HG02571 (cell line): Measurements from ENCODE around the gene MST1.
"Not testable (repeated sequence)": the region's sequence is repeated elsewhere in the genome, so short reads cannot be mapped to it uniquely, and the experiment has no call there.

Experiments
- ATAC-seq: cut with Tn5 transposase; IDR thresholded peaks from one replicate; pipeline ENCODE4 v1.9.1; 2021; ENCODE audit warnings: mild to moderate bottlenecking, moderate library complexity; ENCODE audit not compliant: unreplicated experiment

MST1 gene

DNA sequence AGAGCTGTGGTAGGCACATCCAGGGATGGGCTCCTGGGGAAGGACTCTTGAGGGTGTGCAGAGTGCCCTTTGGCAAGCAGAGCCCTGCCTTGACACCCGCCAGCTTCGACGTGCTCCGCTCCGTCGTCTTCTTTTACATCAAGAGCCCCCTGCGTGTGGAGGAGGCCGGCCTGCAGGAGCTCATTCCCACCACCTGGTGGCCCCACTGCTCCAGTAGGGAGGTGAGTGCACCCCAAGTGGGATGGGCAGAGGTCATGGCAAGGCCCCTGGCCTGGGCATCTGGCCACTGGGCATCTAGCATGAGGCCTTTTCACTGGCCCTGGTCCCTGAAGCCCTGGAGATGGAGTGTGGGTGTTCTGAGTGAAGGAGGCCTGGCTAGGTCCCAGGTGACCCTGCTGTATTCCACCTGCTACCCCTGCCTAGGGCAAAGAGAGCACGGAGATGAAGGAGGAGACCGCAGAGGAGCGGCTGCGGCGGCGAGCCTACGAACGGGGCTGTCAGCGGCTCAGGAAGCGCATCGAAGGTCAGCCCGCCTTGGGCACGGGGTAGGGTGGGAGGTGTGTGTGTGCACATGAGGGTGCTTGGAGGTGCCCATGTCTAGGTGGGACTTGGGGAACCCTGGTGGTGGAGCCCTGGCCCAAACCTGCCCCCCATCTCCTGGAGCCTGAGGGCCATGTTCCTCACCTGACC is 12.3 kb upstream of the MST1 start:
- ATAC-seq = no peak

DNA sequence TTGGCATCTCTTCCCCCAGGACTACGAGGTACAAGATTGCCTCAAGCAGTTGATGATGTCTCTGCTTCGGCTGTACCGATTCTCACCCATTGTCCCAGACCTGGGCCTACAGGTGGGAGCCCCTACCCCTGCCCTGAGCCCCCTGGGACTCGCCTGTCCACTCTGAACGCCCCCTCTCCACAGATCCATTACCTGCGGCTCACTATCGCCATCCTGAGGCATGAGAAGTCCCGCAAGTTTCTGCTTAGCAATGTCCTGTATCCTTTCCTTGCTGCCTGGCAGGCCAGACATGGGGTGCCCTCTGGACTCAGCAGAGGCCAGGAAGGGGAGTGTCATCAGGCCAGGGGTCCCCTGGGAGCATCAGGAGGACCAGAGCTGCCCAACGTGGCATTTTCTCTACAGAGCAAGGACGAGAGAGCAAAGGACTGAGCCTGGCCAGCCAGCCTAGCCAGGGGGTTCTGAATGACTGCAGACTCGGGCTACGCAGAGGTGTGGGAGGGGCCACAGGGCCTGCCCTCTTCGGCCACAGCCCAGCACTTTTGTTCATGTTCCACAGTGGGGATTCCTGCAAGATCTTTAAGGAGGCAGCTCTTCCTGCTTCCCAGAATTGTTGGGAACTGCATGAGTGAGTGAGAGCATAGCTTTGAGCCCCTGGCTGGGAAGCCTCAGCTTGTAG is 11.3 kb upstream of the MST1 start:
- no peak for ATAC-seq

DNA sequence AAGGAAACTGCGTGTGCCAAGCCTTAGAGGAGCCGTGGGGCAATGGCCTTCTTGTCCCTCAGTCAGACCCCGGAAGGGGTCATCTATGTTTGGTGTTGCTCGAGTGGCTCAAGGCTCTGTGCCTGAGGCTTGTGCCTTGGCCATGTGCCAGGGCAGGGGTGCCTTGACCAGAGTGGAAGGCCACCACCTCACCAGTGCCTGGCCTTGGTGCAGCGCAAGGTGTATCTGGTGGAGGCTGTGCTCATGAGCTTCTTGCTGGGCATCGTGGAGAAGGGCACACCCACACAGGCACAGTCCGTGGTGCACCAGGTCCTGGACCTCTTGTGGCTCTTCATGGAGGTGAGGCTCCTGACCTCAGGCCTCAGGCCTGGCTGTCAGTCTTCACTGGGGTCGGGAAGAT is 10.7 kb upstream of the MST1 start:
- ATAC-seq = no peak

DNA sequence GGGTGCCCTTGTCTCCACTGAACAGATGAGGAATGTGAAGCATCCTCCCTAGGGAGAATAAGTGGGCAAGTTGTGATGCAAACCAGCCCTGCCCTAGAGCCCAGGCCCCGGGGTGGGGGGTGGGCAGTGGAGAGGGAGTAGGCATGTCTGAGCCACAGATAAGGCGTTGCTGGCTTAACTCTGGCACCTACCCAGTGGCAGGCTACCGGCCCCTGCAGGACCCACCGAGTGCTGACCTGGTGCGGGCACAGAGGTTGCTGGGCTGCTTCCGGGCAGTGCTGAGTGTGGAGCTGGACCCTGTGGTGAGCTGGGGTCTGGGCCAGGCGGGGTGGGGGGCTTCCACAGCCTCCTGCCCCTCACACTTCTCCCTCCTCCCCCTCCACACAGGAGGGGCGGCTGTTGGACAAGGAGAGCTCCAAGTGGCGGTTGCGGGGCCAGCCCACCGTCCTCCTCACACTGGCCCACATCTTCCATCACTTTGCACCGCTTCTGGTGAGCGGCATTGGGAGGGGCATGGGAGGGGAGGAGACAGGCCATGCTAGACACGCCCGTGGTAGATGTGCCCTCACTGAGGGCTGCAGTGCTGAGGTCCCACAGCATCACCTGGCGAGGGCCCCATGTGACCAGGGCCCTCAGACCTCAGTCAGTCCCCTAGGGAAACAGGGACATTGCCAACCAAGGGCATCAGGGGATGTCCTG is 10.2 kb upstream of the MST1 start:
- ATAC-seq = no peak

DNA sequence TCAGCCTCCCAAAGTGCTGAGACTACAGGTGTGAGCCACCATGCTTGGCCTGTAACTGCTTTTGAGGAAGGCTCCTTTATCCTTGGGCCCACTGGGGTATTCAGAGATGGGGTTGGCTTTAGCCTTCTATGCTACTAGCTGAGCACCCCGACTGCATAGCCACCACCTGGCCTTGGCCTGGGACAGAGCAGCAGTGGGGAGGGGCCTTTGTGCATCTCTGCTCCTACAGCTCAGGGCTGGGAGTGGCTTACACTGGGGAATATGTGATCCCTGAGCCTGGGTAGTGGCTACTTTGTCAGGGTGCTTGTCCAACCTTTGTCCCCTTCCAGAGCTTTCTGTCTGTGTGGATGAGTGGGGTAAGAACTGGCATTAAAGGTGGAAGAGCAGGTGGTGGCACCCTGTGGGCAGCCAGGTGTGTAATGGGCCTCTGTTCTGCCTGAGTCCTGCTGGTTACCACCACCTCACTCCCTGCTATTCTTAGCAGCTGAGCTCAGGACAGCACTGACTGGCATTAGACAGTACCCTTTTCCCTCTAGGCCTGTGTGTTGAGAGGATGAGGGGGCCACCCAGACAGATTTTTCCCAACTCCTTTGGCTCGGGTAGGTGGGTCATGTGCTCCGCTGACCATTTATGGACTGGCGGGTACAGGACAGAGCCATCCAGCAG is 6.2 kb upstream of the MST1 start:
- not testable (repeated sequence) for ATAC-seq

DNA sequence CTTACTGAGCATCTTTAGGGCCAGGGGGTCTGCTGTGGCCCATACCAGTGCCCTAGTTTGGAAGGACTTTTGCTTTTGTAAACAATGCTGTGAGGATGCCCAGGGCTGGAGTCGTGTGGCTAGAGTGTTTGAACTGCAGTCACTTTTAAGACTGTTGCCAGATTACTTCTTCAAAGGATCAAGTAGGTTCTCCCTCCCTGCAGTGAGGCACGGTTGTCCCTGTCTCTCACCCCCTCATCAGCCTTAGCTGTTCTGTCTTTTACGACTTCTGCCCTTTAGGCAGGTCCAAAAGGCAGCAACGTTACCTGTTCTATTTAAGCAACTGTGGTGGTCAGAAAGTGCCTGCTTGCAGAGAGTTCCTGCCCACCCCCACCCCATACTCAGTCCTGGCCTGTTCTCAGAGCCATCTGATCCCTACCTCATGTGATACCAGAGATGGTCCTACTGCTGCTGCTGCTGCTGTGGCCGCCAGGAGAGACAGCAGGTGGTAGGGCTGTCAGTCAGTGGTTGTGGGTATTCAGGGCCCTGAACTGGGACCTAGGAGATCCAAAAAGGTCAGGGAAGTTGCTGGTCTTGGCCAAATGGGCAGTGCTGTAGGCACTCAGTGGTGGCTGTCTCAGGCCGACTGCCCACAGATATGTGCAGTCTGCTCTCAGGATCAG is 5.3 kb upstream of the MST1 start:
- not testable (repeated sequence) for ATAC-seq

DNA sequence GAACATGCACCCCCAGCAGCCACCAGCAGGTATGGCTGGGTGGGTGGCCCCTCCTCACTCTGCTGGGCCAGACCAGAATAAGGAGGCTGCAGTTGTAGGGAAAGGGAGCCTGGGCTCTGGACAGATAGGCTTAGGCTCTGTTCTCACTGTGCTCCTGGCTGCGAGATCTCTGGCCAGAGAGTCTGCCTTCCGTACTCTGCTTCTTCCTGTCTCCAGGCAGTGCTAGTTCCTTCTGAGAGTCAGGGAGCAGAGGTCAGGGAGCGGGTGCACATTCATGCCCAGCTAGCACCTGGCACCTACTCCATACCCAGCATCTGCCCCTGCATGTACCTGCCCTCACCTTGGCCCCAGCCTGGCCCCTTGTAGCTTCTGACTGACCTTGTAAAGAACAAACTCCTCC is 2.2 kb upstream of the MST1 start:
- ATAC-seq = not testable (repeated sequence)

DNA sequence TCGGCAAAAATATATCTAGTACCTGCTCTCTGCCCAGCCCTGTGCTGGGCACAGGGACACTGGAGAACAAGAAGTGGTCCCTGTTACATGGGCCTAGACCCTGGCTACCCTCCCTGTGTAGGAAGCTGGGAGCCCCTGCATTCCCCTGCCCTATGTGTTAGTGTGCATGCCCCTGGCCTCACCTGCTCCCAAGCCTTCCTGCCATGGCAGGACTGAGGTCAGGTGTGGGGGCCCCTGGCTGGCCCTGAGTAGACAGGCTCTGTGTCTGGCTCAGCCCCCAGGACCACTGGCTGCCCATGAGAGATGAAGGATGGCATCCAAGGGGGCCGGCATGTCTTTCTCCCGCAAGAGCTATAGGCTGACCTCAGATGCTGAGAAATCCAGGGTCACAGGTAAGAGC is 1.6 kb upstream of the MST1 start:
- not testable (repeated sequence) for ATAC-seq

DNA sequence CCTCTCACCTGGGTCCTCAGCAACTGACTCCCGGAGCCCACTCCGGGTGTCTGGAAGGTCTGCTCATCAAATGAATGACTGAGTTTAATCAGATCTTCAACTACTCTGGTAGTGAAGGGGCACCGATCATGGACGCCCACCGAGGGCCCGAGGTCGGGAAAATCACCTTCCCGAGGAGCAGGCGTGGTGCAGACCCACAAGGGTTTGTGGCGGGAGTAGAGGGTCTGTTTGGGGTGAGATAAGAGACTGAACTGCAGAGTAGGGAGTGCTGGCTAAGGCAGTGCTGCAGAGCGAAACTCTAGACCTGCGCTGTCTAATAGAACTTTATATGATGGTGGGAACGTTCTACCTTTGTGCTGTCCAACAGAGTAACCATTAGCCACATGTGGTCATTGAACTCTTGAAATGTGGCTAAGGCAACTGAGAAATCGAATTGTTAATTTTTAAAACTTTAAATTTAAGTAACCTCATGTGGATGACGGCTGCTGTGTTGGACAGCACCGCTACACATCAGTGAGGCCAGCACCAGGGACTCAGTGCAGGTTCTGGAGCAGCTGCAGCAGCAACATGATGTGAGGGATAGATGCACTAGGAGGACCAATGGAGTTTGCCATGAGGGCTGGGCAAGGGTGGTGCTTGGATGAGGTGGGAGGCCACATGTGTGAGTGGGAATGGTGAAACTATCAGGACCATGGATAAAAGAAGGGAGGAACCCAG is 792 bp upstream of the MST1 start:
- not testable (repeated sequence) for ATAC-seq

DNA sequence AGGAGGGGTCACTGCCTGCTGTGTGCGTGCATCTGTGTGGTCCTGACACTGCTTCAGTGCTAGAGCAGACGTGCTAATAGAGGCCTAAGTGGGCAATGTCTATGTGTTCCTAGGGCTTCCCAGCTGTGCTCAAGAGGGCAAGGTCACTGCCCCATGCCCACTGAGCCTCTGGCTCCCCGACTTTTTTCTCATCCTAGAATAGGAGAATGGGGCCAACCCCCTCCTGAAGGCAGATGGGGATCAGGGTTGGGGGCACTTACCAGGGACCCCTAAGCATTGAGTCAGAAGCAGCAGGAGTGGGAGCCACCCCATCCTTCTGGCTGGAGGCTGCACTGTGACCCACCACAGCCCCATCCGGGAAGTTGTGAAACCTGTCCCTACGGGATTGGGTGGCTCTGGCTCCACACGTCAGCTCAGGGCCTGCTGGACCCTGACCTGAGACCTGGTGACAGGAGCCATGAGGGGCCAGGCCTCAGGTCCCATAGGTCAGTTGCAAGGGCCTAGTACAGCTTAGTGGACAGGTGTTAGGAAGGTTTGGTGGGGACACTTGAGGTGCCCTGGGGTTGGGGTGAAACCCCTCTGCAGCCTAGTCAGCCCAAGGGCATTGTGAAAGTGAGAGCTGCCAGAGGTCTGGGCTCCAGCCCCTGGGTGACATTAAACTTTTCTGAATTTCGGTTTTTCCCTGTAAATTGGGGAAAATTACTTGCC is 782 bp downstream of the MST1 start:
- peak; percentile 12 for ATAC-seq

DNA sequence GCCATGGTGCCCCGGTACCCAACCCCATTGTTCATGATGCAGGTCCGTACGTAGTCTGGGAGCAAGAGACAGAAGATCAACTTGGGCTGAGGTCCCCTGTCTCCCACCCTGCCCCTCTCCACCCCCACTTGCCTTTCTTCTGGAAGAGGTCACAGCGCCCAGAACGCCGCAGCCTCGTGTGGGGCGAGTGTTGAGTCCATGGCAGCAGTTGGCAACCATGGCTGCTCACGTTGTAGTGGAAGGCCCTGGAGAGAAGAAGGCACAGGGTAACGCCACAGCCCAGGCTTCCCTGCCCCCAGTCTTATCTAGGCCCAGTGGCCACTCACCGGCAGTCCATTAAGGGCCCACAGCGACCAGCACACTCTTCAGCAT is 1.9 kb downstream of the MST1 start:
- not testable (repeated sequence) for ATAC-seq

DNA sequence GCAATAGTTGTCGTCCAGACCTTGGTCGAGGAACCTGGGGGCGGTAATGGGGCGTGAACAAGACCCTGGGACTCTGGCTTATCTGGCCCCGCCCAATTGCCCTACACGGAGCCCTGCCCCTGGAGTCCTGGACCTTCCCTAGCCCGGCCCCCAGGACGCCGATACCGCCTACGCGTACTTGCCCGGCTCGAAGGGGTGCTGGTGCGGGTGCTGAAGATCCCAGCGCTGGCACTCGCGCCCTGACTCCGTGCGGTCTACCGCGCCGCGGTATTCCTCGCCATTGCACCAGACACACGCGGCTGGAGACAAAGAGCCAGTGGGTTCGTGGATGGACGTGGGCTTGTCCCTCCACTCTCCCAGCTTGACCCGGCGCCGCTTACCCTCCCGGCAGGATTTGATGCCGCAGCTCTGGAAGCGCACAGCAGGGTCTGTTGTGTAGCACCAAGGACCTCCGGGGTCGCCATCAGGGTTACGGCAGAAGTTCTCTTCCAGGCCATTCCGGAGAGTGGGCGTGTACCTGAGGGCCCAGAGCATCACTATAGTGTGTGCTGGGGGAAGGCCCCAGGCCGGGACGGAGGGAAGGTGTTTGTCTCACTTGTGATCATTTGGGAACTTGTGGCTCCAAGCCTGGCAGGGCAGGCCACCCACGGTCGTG is 2.4 kb downstream of the MST1 start:
- not testable (repeated sequence) for ATAC-seq

DNA sequence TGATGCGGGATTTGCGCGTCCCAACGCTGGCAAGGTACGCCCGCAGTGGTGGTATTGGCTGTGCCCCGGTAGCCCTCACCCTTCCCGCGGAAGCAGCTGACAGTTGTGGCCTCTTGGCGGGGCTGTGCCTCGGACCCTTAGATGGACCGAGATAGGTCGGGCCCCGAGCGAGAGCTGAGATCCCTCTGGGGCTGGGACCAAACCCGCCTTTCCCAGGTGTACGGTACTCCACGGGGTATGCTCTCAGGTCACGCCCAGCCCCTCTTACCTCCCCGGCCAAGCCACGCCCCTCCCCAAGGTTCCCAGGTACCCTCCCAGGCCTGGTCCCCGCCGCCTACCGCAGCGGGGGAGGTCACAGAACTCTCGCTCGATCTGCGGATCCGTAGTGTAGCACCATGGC is 2.9 kb downstream of the MST1 start:
- not testable (repeated sequence) for ATAC-seq

DNA sequence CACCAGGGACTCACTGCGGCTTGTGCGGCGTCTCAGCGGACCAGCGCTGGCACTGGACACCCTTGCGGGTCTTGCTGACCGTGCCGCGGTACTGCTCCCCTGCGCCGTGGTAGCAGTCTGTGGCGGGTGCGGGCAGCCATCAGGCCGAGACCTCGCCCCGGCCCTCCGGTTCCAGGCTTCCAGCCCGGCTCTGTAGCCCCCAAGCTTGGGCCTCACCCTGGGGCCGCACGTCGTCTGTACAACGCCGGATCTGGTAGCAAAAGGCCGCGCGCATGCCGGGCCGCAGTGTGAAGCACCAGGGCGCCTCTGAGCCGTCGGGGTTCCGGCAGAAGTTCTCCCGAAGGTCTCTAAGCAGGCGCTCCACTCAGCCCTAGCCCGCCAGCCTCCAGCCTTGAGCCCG is 3.4 kb downstream of the MST1 start:
- ATAC-seq = not testable (repeated sequence)

DNA sequence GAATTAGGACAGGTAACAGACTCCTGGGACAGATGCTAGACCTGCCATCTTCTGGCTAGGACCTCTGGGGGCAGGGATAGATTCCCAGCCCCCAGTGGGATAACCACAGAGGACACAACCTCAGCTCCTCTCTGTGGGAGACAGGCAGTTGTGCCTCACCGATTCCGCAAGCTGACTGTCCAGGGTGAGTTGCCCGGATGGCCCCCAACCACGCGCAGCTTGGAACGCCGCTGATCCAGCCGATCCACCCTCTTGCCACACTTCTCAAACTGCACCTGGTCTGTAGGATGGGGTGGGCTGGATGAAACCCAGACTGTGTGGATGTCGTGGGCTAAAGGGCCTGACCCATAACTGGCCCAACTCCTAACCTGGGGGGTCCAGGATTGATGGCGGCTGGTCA is 4.2 kb downstream of the MST1 start:
- not testable (repeated sequence) for ATAC-seq

DNA sequence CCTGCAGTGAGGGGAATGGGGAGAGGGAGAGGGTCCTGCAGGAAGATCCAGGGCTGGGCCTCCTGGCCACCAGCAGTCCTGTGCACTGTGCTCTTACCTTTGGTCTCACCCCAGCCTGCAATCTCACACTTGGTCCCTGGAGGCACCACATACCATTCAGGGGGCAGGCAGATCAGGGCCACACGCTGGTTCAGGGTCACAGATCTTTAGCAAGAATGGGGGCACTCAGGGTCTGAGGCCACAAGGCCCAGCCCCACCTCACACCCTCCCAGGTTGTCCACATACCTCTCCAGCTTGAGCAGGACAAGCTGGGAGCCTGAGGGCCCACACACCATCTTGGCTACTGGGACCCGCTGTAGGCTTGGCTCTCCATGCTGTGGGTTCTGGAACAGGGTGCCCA is 4.8 kb downstream of the MST1 start:
- ATAC-seq = not testable (repeated sequence)

DNA sequence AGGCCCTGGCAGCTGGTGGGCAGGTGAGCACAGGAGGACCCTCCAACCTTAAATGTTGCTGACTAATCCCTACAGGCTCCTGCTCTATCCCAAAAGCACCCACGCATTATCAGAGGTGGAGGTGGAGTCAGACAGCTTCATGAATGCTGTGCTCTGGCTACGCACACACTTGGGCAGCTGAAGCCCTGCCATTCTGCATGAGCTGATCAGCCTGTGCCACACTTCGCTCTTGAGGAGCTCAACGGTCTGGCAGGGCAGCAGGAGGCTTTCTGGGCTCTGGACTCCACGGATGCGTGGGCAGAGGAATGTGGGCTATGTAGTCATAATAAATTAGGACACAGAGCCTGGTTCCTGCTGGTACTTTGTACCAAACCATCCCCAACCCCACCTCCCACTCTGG is 6.1 kb downstream of the MST1 start:
- ATAC-seq = no peak

DNA sequence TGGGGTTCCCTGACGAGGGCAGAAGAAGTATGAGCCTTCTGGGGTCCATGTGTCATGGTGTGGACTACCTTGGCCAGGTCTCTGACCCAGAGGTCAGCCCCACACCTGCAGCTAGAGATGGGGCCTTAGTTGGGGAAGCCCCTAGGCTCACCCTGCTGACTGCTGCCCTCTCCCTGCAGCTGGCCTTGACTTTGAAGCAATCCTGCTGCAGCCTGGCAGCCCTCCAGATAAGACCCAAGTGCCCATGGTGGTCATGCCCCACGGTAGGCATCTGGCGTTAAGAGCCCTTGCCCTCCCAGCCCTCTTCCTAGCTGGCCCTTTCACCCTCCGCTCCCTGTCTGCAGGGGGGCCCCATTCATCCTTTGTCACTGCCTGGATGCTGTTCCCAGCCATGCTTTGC is 7.7 kb downstream of the MST1 start:
- ATAC-seq = no peak

DNA sequence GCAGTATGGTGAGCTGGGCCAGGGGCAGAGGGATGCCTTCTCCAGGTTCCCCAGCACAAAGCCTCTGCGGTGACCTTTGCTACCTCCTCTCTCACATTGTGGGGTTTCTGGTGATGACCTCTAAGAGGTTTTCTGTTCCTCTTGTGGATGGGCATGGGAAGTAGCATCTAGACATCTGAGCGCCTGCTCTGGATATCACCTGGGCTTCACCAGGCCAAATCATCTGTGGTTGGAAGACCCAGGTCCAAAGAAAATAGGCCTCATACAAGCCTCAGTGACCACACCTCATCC is 8.1 kb downstream of the MST1 start:
- no peak for ATAC-seq
